ENCODE data around the gene PRAME.

DNA sequence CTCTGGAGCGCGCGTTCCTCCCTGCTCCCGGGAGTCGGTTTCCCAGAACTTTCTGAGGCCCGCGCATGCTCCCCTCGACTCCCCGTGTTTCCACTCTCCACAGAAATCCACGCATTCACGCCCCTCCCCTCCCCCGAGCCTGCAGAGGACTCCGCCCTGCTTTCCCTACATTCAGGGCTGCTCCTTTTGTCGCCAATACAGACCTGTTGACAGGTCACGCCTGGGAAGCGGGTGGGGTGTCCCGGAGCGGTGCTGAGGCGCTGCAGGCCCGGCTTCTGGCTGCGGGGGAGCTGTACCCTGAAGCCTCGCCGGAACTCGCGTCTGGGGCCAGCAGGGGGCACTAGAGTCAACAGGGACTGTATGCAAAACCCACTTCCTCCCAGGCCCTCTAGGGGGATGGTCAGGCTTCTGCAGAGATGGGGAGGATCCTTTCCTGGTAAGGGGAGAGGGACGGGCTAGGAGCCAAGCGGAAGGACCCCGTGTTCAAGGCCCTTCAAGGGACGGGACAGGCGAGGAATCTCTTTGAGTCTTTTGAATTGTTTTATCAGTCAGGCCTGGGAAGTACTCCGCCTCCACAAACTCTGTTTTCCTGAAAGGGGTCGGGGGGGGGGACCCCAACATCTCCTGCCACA lies at the start of gene PRAME:
- TF ChIP-seq, protein P1, sequence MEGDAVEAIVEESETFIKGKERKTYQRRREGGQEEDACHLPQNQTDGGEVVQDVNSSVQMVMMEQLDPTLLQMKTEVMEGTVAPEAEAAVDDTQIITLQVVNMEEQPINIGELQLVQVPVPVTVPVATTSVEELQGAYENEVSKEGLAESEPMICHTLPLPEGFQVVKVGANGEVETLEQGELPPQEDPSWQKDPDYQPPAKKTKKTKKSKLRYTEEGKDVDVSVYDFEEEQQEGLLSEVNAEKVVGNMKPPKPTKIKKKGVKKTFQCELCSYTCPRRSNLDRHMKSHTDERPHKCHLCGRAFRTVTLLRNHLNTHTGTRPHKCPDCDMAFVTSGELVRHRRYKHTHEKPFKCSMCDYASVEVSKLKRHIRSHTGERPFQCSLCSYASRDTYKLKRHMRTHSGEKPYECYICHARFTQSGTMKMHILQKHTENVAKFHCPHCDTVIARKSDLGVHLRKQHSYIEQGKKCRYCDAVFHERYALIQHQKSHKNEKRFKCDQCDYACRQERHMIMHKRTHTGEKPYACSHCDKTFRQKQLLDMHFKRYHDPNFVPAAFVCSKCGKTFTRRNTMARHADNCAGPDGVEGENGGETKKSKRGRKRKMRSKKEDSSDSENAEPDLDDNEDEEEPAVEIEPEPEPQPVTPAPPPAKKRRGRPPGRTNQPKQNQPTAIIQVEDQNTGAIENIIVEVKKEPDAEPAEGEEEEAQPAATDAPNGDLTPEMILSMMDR (IDR thresholded peaks at IDR 0.05), result peak; percentile 71
- TF ChIP-seq EZH2 (IDR thresholded peaks at IDR 0.05), result no peak

Data from neural progenitor cell (in vitro differentiated cells).